M059J (cell line): Measurements from ENCODE around the gene SWAP70. TPM values are rescaled to one million over a fixed set of nuclear protein-coding genes. Genes with fewer than 3 reads are reported as not detected.

Source experiments
- DNase-seq: peaks from one replicate; pipeline ENCODE4 v3.0.0-alpha.2; 2012; ENCODE audit warnings: low read depth
- total RNA-seq: library from RNA; depleted of rRNA; stranded (reverse); fragments of >200 nt; shearing (Covaris generic); gene quantifications from 2 replicates; pipeline ENCODE4 v1.2.3, GENCODE V29; 2014

SWAP70 gene
- total RNA-seq, 1 experiment from 2014 or later = 31.9 TPM

GRCh38 chr11:9753021-9753420, 89.1 kb downstream of the SWAP70 start:
- peak; percentile 89 for DNase-seq

DNA sequence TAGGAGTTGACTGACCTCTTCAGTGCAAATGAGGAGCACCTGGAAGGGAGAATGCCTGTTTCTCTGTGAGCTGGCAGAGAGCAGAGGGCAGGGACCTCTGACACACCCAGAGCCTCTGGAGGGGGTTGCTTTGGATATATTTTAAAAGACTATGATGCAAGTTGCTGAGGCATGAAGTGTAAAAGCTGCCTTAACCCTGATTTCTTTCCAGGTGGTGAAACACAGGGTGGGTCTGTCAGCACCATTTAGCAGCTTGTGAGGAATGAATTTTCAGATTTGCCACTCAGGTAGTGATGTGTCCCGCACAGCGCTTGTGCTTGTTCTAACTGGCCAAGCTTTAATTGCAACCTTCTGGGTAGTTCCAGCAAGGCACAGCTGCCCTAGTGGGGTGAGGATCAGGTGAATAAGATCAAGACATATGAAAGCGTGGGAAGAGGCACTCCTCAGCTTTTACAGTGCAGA, 90.2 kb downstream of the SWAP70 start:
- peak; percentile 36 for DNase-seq

GRCh38 chr11:9755561-9756185, 91.8 kb downstream of the SWAP70 start:
- peak; percentile 87 for DNase-seq

GRCh38 chr11:9756461-9756860, 92.6 kb downstream of the SWAP70 start:
- DNase-seq = no peak

- DNase-seq = no peak
Observed at GRCh38 chr11:9756878-9757277, 93.0 kb downstream of the SWAP70 start.

GRCh38 chr11:9757809-9758636, 94.1 kb downstream of the SWAP70 start:
- DNase-seq = peak; percentile 78

GRCh38 chr11:9758637-9759518, 95.0 kb downstream of the SWAP70 start:
- DNase-seq = peak; percentile 89

- peak; percentile 100 for DNase-seq
Observed at GRCh38 chr11:9759519-9760192, 95.8 kb downstream of the SWAP70 start.

GRCh38 chr11:9760193-9760575, 96.3 kb downstream of the SWAP70 start:
- peak; percentile 92 for DNase-seq

DNA sequence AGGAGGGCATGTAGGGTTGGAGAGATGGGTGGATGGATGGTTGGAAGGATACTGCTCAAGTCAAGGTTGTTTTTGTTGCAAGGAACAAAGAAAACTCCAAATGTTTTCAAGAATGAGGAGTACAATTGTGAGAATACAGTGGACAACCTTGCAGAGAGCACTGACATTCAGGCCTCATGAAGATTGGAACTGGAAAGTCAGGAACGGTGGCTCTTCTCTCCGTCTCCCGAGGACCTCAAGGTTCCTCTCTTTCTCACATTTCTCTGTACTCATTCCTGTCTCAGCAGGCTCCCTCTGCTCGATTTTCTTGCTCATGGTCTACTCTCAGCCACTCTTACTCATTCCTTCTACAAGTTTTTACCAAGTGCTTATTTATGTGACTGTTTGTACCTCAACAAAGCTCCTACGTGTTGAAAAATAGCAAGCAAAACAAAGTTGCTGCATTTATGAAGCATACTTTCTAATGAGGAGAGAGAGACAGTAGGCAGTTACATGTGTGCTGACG, 97.6 kb downstream of the SWAP70 start:
- no peak for DNase-seq

DNA sequence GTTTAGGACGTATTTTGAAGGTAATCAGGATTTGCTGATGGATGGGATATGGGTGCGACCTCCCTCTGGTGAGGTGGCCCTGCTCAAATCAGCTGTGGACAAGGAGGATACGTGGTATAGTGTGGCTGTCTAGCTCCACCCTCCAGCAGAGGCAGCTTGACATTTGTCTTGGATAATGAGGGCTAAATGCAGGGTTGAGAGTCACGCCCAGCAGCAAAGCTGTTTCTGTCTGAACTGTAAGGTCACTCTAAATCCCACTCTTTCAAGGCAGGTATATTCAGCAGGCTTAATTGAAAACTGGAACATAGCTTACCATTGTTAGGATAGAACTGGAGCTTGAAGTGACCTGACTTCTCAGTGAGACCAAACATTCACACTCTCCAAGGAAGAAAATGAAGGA, 98.7 kb downstream of the SWAP70 start:
- no peak for DNase-seq

DNA sequence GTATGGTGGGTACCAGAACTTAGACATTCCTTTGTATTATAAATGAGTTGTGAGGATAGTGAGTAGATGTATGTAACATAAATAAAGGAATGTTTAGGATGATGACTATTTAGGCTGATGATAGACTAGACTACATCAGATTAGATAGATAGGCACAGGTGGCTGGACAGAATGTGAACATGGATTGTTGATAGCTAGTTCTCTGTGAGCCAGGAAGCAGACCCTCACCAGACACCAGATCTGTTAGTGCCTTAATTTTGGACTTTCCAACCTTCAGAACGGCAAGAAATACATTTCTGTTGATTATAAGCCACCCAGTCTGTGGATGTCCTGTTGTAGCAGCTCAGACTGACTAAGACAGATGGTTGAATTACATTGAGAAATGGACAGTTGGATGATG, 99.4 kb downstream of the SWAP70 start:
- DNase-seq = no peak

GRCh38 chr11:9765320-9766101, 101.6 kb downstream of the SWAP70 start:
- DNase-seq = peak; percentile 91

GRCh38 chr11:9769621-9770020, 105.7 kb downstream of the SWAP70 start:
- no peak for DNase-seq

DNA sequence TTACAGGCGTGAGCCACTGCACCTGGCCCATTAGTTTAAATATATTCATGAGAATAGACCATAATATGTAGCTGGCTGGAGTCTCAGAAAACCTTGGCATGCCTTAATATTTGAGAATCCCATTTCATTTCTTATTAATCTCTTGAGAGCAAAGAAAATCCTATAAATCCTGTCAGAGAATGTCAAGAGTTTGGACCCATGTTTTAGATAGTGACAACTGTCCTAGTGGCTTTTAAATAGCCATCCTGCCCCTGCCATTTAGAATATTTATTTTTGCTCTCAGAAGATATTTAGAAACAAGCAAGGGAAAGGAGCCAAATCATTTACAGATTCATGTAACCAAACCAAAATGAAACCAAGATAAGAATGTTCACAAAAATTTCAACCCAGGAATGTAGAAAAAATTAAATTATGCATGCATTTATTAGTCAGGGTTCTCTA, 107.2 kb downstream of the SWAP70 start:
- no peak for DNase-seq

- DNase-seq = no peak
Observed at GRCh38 chr11:9772218-9772617, 108.3 kb downstream of the SWAP70 start.

DNA sequence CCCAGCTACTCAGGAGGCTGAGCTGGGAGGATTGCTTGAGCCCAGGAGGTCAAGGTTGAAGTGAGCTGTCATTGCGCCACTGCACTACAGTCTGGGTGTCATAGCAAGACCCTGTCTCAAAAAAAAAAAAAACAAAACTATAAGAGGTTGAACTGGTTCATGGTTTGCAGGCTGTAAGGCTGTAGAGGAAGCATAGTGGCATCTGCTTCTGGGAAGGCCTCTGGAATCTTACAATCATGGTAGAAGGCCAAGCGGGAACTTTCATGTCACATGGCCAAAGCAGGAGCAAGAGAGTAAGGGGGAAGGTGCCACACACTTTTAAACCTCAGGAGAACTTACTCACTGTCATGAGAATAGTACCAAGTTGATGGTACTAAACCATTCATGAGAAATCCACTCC, 109.6 kb downstream of the SWAP70 start:
- no peak for DNase-seq

GRCh38 chr11:9774109-9774508, 110.2 kb downstream of the SWAP70 start:
- DNase-seq = no peak

DNA sequence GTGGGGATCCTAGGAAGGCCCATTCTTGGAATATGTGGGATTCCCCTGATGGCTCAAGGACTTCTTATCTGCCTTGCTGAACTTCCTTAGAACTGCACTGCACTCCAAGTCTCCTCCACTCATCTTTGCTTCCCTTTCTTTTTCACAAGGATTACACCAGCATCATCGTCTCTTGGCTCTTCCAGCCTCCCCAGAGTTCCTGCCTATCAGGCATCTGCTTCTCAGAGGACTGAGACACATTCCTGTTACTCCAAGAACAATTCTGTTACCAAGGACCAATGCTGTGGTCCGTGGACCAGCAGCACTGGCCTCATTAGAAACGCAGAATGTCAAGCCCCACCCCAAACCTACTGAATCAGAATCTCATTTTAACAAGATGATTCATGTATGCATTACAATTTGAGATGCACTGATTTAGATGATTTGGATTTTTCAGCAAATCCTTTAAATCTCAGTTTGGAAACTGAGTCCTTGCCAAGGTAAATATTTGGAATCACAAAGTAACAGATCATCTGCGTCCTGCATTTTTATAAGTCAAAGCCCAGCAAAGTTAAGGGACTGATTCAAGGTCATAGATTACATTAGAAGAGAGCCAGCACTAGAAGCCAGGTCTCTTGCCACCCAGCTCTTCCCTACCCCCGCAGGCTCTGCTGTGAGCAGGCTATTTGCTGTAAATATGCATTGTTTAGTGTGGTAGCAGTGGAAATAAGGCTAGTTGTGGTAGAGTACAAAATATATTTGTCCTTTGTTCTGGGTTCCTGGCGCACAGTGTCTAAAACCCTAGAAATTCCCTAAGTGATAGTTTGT, 110.9 kb downstream of the SWAP70 start:
- peak; percentile 91 for DNase-seq

DNA sequence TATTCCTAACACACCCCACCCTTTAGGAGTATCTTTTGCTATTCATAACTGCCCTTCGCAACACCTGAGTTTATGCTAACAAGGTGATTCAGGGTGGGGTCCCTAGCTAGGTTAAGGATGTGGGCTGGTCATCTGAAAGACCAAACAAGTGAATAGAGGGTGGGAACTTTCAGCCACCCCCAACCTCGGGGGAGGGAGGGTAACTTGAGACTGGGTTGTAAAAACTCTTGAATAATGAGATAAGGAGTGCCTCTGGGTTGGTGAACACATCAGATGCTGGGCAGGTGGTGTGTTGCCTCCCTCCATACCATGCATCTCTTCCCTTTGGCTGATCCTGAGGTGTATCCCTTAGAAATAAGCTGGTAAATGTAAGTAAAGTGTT, 111.5 kb downstream of the SWAP70 start:
- no peak for DNase-seq
